Loucy (cell line): ENCODE data around the gene THEM4.

Experiments
- H2AFZ ChIP-seq: fragments of 200-600 bp; sonication (generic); 2 replicates; pipeline ENCODE4 v1.6.0; 2016; ENCODE audit warnings: antibody characterized with exemption, mild to moderate bottlenecking, low read length, moderate library complexity
- H3F3A ChIP-seq: fragments of 200-600 bp; 2 replicates; pipeline ENCODE4 v1.6.0; 2016; ENCODE audit warnings: antibody characterized with exemption, low read depth, mild to moderate bottlenecking
- H3K27me3 ChIP-seq: fragments of 200-600 bp; sonication (generic); 2 replicates; pipeline ENCODE4 v1.6.1; 2014; ENCODE audit warnings: low read length, mild to moderate bottlenecking; ENCODE audit not compliant: insufficient read depth, poor library complexity, severe bottlenecking
- H3K36me3 ChIP-seq: fragments of 200-600 bp; sonication (generic); 2 replicates; pipeline ENCODE4 v1.6.1; 2016; ENCODE audit warnings: low read length; ENCODE audit not compliant: insufficient read depth
- H3K4me1 ChIP-seq: fragments of 200-600 bp; sonication (generic); 2 replicates; pipeline ENCODE4 v1.5.1; 2014; ENCODE audit warnings: low read length, mild to moderate bottlenecking; ENCODE audit not compliant: insufficient read depth, poor library complexity, severe bottlenecking
- H3K4me2 ChIP-seq: fragments of 200-600 bp; sonication (generic); 2 replicates; pipeline ENCODE4 v1.6.0; 2014; ENCODE audit warnings: antibody characterized with exemption, low read length, low read depth, mild to moderate bottlenecking; ENCODE audit not compliant: poor library complexity, severe bottlenecking
- H3K4me3 ChIP-seq: fragments of 200-600 bp; sonication (generic); 2 replicates; pipeline ENCODE4 v1.5.1; 2014; ENCODE audit warnings: low read length, mild to moderate bottlenecking, mixed read lengths; ENCODE audit not compliant: poor library complexity, severe bottlenecking
- H3K79me2 ChIP-seq: fragments of 200-600 bp; sonication (generic); 2 replicates; pipeline ENCODE4 v1.6.1; 2014; ENCODE audit warnings: low read length; ENCODE audit not compliant: insufficient read depth
- H3K9ac ChIP-seq: fragments of 200-600 bp; sonication (generic); 2 replicates; pipeline ENCODE4 v1.6.0; 2014; ENCODE audit warnings: mild to moderate bottlenecking, low read depth, low read length, moderate library complexity; ENCODE audit not compliant: poor library complexity, severe bottlenecking
- H3K9me2 ChIP-seq: fragments of 200-600 bp; sonication (generic); replicated peaks from 2 replicates; pipeline ENCODE4 v1.6.1; 2016; ENCODE audit warnings: low read depth, low read length, mixed read lengths
- H3K9me3 ChIP-seq: fragments of 200-600 bp; sonication (generic); 2 replicates; pipeline ENCODE4 v1.6.1; 2014; ENCODE audit warnings: mild to moderate bottlenecking, antibody characterized with exemption, low read length, low read depth; ENCODE audit not compliant: insufficient read depth
- H4K20me1 ChIP-seq: fragments of 200-600 bp; sonication (generic); 2 replicates; pipeline ENCODE4 v1.6.0; 2014; ENCODE audit warnings: antibody characterized with exemption, low read length, mild to moderate bottlenecking; ENCODE audit not compliant: insufficient read depth, poor library complexity, severe bottlenecking
- EZH2phosphoT487 ChIP-seq: fragments of 200-600 bp; IDR thresholded peaks from 2 replicates; pipeline ENCODE4 v1.6.1; 2018; ENCODE audit warnings: antibody characterized with exemption, mild to moderate bottlenecking, moderate library complexity, borderline replicate concordance
- TF ChIP-seq, protein P1 (sequence below): fragments of 200-600 bp; sonication (generic); conservative IDR thresholded peaks from 2 replicates; pipeline ENCODE4 v1.5.1; 2014; ENCODE audit warnings: mild to moderate bottlenecking, antibody characterized with exemption, low read length

The THEM4 gene

DNA sequence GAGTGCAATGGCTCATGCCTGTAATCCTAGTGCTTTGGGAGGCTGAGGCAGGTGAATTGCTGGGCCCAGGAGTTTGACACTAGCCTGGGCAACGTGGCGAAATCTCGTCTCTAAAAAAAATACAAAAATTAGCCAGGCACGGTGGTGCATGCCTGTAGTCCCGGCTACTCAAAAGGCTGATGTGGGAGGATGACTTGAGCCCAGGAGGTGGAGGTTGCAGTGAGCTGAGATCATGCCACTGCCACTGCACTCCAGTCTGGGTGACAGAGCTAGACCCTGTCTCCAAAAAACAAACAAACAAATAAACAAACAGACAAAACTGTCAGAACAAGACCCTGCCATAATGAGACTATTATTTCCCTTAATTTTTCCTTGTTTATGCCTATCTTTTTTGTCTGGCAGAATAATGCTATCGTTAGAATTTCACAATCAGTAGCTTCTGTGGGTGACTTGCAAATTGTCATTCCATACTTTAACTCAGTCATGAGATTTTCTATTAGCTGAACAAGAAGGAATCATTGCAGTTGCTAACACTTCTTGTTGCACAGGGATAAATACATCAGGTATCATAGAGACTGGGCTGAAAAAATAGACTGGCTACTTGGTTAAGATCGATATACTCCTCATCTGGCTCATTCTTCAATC, 7.5 kb upstream of the THEM4 start:
- Histone ChIP-seq H3K79me2 (no peaks in the 10 kb centered on the region), H4K20me1 (no peaks in the 10 kb centered on the region), H3K9me2 (no peaks in the 10 kb centered on the region), H3K9me3 (no peaks in the 10 kb centered on the region), H2AFZ (no peak overlapping the region), H3K9ac (no peak overlapping the region), H3K36me3 (no peaks in the 10 kb centered on the region), H3K27me3 (no peaks in the 10 kb centered on the region), H3K4me3 (no peak overlapping the region), H3F3A (no peaks in the 10 kb centered on the region), H3K4me2 (no peak overlapping the region), H3K4me1 (no peaks in the 10 kb centered on the region)
- no peak for TF ChIP-seq EZH2phosphoT487
- TF ChIP-seq, protein P1, sequence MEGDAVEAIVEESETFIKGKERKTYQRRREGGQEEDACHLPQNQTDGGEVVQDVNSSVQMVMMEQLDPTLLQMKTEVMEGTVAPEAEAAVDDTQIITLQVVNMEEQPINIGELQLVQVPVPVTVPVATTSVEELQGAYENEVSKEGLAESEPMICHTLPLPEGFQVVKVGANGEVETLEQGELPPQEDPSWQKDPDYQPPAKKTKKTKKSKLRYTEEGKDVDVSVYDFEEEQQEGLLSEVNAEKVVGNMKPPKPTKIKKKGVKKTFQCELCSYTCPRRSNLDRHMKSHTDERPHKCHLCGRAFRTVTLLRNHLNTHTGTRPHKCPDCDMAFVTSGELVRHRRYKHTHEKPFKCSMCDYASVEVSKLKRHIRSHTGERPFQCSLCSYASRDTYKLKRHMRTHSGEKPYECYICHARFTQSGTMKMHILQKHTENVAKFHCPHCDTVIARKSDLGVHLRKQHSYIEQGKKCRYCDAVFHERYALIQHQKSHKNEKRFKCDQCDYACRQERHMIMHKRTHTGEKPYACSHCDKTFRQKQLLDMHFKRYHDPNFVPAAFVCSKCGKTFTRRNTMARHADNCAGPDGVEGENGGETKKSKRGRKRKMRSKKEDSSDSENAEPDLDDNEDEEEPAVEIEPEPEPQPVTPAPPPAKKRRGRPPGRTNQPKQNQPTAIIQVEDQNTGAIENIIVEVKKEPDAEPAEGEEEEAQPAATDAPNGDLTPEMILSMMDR: no peak

DNA sequence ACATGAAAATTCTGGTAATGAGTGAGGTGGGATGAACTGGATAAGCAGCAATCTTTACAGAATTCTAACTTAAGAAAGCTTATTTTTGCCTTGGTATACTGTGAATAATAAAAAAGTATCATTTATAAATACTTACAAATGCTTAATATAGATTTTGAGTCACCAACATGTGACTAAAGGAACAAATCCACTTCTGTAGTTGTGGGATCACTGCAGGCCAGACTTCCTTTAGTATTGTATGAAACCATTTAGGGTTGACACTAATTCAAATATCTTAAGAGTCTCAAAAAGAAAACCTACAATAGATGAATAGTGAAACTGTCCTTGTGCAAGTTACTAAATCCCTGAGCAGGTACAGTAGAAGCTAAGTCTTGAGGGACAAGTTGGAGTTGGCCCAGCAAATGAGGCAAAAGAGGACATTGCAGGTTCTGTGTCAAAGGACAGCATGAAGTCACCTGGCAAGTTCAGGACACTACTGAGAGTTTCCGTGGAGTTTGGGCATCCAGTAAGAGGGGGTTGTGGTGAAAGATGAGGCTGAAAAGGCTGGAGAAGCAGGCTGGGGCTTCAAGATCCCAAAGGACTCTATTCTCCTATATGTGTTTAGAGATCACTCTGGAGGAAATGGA, 5.9 kb upstream of the THEM4 start:
- no peak overlapping the region for H3K9ac ChIP-seq
- H3F3A ChIP-seq: no peaks in the 10 kb centered on the region
- no peak overlapping the region for H3K4me3 ChIP-seq
- H3K9me2 ChIP-seq: no peaks in the 10 kb centered on the region
- no peaks in the 10 kb centered on the region for H3K9me3 ChIP-seq
- H3K36me3 ChIP-seq: no peaks in the 10 kb centered on the region
- no peaks in the 10 kb centered on the region for H3K4me1 ChIP-seq
- no peak overlapping the region for H3K4me2 ChIP-seq
- no peaks in the 10 kb centered on the region for H3K79me2 ChIP-seq
- TF ChIP-seq, protein P1: no peak
- H2AFZ ChIP-seq: no peak overlapping the region
- H4K20me1 ChIP-seq: no peaks in the 10 kb centered on the region
- H3K27me3 ChIP-seq: no peaks in the 10 kb centered on the region

DNA sequence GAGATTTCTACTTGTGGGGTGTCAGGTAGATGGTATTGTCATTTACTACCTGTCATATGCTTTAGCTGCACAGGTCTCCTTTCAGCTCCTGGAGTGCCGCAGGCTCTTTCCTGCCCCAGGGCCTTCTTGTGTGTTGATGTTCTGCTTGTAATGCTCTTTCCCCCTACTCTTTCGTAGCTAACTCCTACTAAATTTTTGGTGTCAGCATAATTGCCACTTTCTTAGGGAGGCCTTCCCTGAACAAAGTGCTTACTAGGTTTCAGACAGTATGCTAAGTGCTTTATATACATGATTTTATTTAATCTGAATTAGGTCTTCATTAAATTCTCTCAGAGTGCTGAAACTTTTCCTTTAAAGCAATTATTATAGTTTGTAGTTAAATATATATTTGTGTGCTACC, 4.8 kb upstream of the THEM4 start:
- Histone ChIP-seq H3K79me2 (no peaks in the 10 kb centered on the region), H3F3A (no peaks in the 10 kb centered on the region), H4K20me1 (no peaks in the 10 kb centered on the region), H3K4me3 (no peak overlapping the region), H3K36me3 (no peaks in the 10 kb centered on the region), H3K4me2 (no peak overlapping the region), H3K9me2 (no peaks in the 10 kb centered on the region), H3K27me3 (no peaks in the 10 kb centered on the region), H3K9me3 (0 out of 2 replicates have a peak, but pooled peaks cover 2% of the 10 kb centered on the region), H2AFZ (no peak overlapping the region), H3K4me1 (no peaks in the 10 kb centered on the region), H3K9ac (no peak overlapping the region)
- TF ChIP-seq, protein P1: no peak
- TF ChIP-seq EZH2phosphoT487: no peak
